Lung (tissue), 12 donors: ENCODE measurements around the gene ASB15. TPM values are rescaled to one million over a fixed set of nuclear protein-coding genes. Genes with fewer than 3 reads are reported as not detected.

Source experiments
- ATAC-seq: fragments of 200-7000 bp; cut with Tn5 transposase; one replicate; pipeline ENCODE4 v1.9.1; 2020; ENCODE audit warnings: moderate number of reproducible peaks; ENCODE audit not compliant: insufficient read depth, low FRiP score
- DNase-seq, 3 donors: peaks; one replicate each; pipeline ENCODE4 v3.0.0-alpha.2; 2013 to 2017
- H3K27ac ChIP-seq, 2 donors: one replicate each; pipeline ENCODE4 v1.5.1; 2013; ENCODE audit warnings: mild to moderate bottlenecking in 2 of 2, moderate library complexity in 2 of 2, control low read depth in 1 of 2, inconsistent platforms in 1 of 2, low read depth in 1 of 2, low read length in 1 of 2
- H3K27me3 ChIP-seq, 3 donors: one replicate each; pipeline ENCODE4 v1.5.1; 2013; ENCODE audit warnings: low read length in 2 of 3; ENCODE audit not compliant: control insufficient read depth in 3 of 3, insufficient read depth in 3 of 3
- H3K36me3 ChIP-seq, 4 donors: one replicate each; pipeline ENCODE4 v1.5.1; 2013; ENCODE audit warnings: low read length in 4 of 4, mild to moderate bottlenecking in 1 of 4, moderate library complexity in 1 of 4; ENCODE audit not compliant: control insufficient read depth in 4 of 4, insufficient read depth in 4 of 4
- H3K4me1 ChIP-seq, 5 donors: one replicate each; pipeline ENCODE4 v1.5.1; 2013; ENCODE audit warnings: low read length in 5 of 5, mild to moderate bottlenecking in 2 of 5, moderate library complexity in 1 of 5; ENCODE audit not compliant: control insufficient read depth in 5 of 5, insufficient read depth in 5 of 5
- H3K4me3 ChIP-seq: one replicate; pipeline ENCODE4 v1.5.1; 2013; ENCODE audit warnings: mild to moderate bottlenecking, control low read depth, moderate library complexity
- H3K9ac ChIP-seq, 2 donors: one replicate each; pipeline ENCODE4 v1.5.1; 2013; ENCODE audit warnings: low read length in 2 of 2, control low read depth in 1 of 2; ENCODE audit not compliant: insufficient read depth in 1 of 2
- H3K9me3 ChIP-seq, 4 donors: one replicate each; pipeline ENCODE4 v1.5.1; 2013; ENCODE audit warnings: low read length in 3 of 4, mild to moderate bottlenecking in 1 of 4, moderate library complexity in 1 of 4; ENCODE audit not compliant: control insufficient read depth in 4 of 4, insufficient read depth in 3 of 4
- CTCF ChIP-seq: IDR thresholded peaks from 2 replicates; pipeline ENCODE4 v1.5.1; 2012; ENCODE audit warnings: mild to moderate bottlenecking; ENCODE audit errors: control extremely low read depth, extremely low read depth
- WGBS, 2 donors: extraction: QIAGEN DNeasy Blood & Tissue Kit; methylation state at CpG; one replicate each; pipeline ENCODE4 v1.1.7; 2013; 5-methylcytosine and 5-hydroxymethylcytosine counted together
- polyA plus RNA-seq, 2 donors: library from polyadenylated mRNA; stranded (reverse); fragments of 200-250 nt; gene quantifications; one replicate each; pipeline ENCODE4 v1.2.1, GENCODE V29; 2013
- total RNA-seq, 2 donors: library from RNA; depleted of rRNA in 1 of 2; stranded (reverse); fragments of >200 nt in 1 of 2; gene quantifications; one replicate each; pipeline ENCODE4 v1.2.1, GENCODE V29; 2014 to 2021
- donor health status: control.
- donor health status: control.
- donor health status: Bipolar disorder and iron deficiency.
- donor health status: healthy.
- donor health status: DM: yes; HTN: yes; CAD: no.

ASB15 gene
- total and polyA plus RNA-seq, 4 donors = not detected

GRCh38 chr7:123673752-123674398, 72.3 kb downstream of the ASB15 start:
- Histone ChIP-seq H3K27me3 (no peaks in the 10 kb centered on the region), H3K9me3 (no peaks in the 10 kb centered on the region), H3K9ac (peak overlapping the region in 1 of 2 donors; percentile 36), H3K27ac (no peak overlapping the region), H3K4me1 (peaks cover 2 to 23% (median 11%) of the 10 kb centered on the region in 5 donors), H3K36me3 (no peaks in the 10 kb centered on the region), H3K4me3 (no peak overlapping the region)
- DNase-seq (no peak), ATAC-seq (no peak)
- TF ChIP-seq CTCF = no peak
- WGBS, 2 donors = 85 to 90% methylated on average over 3 of the region's 3 CpGs

- ATAC-seq (peak; percentile 7), DNase-seq (peak in 2 of 3 donors; percentile 47 to 60)
- H3K9me3 ChIP-seq = no peaks in the 10 kb centered on the region
- 47 to 67% methylated on average over 2 of the region's 2 CpGs for WGBS, 2 donors
- H3K27ac ChIP-seq = peak overlapping the region in 1 of 2 donors; percentile 33
- no peaks in the 10 kb centered on the region for H3K27me3 ChIP-seq
- H3K4me1 ChIP-seq = peaks cover 2 to 28% (median 11%) of the 10 kb centered on the region in 5 donors
- no peaks in the 10 kb centered on the region for H3K36me3 ChIP-seq
- peak overlapping the region in 1 of 2 donors; percentile 36 for H3K9ac ChIP-seq
- no peak overlapping the region for H3K4me3 ChIP-seq
- no peak for TF ChIP-seq CTCF
Observed at GRCh38 chr7:123674399-123675180, 73.0 kb downstream of the ASB15 start.

GRCh38 chr7:123675181-123675473, 73.5 kb downstream of the ASB15 start:
- H3K36me3 ChIP-seq = no peaks in the 10 kb centered on the region
- no peak for ATAC-seq
- no peak overlapping the region for H3K9ac ChIP-seq
- TF ChIP-seq CTCF = no peak
- peak in 1 of 3 donors; percentile 36 for DNase-seq
- H3K27ac ChIP-seq = no peak overlapping the region
- H3K27me3 ChIP-seq = no peaks in the 10 kb centered on the region
- H3K4me3 ChIP-seq = no peak overlapping the region
- H3K4me1 ChIP-seq = peaks cover 2 to 32% (median 11%) of the 10 kb centered on the region in 5 donors
- no peaks in the 10 kb centered on the region for H3K9me3 ChIP-seq
